GM21381 (cell line): Measurements from ENCODE around the gene SKA2.
"Not testable (repeated sequence)": the region's sequence is repeated elsewhere in the genome, so short reads cannot be mapped to it uniquely, and the experiment has no call there.

Source experiments
- ATAC-seq: cut with Tn5 transposase; IDR thresholded peaks from one replicate; pipeline ENCODE4 v1.9.1; 2021; ENCODE audit warnings: mild to moderate bottlenecking, moderate library complexity; ENCODE audit not compliant: unreplicated experiment

Gene SKA2

DNA sequence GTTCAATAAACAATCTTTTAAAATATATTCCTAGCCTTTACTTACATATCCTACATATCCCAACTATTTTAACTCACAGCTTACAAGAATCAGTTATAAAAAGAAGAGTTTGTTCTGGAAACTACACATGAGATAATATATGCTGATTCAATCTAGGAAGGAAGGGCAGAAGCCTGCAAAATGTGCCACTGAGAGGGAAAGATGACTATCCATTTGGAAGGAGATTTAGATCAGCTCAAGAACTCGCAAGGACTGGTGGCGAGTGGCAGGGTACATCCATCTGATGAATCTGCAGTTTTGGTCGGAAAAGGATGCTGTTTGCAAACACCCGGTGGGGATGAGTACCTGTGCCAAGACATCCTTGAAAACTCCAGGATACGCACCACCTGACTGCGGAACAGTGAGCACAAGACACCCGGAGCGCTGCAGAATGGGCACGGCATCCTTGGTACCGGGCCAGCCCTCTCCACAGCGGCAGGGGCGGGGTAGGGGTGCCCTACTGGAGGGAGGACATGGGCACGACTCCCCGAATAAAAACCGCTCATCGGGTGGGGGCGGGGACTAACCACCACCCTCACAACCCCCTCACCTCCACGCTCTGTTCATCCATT, 49.0 kb downstream of the SKA2 start:
- ATAC-seq: peak; percentile 19

DNA sequence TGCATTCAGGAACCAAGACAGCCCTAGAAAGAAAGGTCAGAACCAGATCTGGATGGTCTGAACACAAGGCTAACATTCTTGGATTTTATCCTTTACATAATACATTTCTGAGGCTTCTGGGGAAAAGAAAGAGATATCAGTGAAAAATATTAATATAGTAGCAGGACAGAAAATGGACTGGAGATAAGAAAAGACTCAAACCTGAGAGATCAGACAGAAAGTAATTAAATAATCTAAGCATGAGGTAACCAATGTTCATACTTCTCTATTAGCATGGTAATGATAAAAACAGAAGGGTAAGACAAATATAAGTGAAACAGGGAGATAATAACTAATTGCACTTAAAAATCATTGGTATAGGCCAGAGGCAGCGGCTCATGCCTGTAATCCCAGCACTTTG, 53.8 kb downstream of the SKA2 start:
- ATAC-seq: no peak

DNA sequence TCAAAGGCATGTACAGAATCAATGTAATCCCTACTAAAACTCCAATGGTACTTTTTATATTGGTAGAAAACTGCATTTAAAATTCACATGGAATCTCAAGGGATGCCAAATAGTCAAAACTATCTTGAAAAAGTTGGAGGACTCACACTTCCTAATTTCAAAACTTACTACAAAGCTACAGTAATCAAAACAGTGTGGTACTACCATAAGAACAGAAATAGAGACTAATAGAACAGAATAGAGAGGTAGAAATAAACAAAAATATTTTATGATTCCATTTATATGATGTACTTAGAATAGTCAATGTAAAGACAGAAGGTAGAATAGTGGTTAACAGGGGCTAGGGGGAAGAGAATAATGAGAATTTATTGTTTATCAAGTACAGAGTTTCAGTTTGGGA, 57.1 kb downstream of the SKA2 start:
- no peak for ATAC-seq

DNA sequence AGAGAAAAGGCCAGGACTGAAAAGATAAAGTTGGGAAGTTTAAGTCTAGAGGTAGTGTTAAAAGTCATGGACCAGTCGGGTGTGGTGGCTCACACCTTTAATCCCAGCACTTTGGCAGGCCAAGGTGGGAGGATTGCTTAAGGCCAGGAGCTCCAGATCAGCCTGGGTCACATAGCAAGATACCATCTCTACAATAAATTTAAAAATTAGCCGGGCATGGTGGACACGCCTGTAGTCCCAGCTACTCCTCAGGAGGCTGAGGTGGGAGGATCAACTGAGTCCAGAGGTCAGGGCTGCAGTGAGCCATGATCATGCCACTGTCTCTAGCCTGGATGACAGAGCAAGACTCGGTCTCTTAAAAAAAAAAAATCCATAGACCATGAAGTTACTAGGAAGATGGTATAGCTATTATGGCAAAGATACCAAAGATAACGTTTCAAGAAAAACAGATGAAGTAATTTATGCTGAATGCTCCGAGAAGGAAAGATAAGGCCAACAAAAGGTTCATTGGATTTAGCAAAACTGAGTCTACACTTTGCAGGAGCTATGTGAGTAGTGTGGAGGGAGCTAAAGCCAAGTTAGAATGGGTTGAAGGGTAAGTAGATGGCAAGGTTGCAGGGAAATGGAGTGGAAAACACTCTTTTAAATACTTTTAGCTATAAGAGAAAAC, 60.0 kb downstream of the SKA2 start:
- ATAC-seq: no peak

DNA sequence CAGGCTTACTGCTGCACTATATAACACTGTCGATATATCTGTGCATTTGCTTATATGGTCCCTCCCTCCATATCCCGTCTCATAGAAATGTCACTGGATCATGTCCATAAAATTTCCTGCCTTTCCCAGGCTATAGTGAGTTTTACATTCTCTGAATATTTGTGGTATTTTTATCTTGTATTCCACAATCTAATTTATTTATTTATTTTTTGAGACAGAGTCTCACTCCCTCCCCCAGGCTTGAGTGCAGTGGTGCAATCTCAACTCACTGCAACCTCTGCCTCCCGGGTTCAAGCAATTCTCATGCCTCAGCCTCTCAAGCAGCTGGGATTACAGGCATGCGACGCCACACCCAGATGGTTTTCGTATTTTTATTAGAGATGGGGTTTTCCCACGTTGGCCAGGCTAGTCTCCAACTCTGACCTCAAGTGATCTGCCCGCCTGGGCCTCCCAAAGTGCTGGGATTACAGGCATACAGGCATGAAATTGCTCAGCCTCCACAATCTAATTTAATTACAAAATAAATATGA, 61.2 kb downstream of the SKA2 start:
- no peak for ATAC-seq

DNA sequence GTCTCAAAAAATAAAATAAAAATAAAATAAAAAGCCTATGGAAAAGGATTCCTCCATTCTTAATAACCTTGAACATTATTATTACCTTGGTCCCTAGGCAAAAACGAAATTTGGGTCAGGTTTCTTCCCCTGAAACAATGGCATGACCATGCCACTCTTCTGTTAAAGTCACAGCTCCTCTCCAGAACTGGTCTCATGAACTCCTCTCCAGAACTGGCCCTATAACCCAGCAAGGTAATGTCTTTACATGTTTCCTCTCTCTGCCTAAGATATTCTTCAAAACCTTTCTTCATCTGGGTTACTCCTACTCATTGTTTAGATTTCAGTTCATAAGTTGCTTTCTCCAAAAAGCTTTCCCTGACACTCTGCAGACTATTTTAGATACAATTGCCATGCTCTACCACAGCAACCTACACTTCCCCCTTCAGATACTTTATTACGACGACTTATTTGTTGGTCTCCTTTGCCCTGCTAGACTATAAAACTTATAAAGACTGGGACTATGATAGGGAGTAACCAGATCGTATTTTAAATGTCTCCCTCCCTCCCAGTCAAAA, 61.8 kb downstream of the SKA2 start:
- ATAC-seq: no peak

DNA sequence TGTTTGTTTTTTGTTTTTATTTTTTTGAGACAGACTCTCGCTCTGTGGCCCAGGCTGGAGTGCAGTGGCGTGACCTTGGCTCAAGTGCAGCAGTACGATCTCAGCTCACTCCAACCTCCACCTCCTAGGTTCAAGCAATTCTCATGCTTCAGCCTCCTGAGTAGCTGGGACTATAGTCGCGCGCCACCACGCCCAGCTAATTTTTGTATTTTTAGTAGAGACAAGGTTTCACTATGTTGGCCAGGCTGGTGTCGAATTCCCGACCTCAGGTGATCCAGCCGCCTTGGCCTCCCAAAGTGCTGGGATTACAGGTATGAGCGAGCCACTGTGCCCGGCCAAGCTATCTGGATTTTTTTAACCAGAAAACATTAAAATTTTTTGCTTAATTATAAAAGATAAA, 64.4 kb downstream of the SKA2 start:
- ATAC-seq: not testable (repeated sequence)

DNA sequence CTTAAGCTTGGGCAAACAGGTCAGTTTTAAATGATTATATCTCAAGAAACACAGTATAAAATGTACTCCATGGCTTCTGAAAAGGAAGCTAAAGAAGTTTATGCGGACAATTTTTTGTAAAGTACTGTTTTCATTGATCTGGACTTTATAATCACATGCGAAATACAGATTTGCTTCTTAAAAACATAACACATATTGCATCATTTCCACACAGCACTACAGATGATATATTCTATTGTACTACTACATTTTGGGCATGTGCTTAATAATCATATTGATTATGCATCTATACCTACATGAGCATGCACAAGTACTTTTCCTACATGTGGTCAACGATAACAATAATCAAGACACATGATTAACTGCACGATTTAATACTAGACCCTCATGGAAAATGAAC, 70.8 kb downstream of the SKA2 start:
- ATAC-seq: no peak

DNA sequence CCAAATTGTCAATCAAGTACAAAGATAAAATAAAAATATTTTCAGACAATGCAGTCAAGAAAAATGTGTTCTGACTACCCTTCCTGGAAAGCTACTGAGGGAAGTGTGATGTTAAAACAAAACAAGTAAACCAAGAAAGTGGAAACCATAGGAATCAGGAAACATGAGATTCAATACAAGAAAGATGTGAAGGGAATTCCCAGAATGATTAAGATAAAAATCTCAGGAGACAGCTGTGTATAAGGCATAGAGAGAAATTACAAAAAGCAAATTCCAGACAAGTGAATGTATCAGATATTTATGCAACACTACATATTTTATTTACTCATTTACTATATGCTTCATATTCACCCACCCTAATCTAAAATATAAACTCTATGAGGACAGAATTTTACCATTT, 80.5 kb downstream of the SKA2 start:
- no peak for ATAC-seq

DNA sequence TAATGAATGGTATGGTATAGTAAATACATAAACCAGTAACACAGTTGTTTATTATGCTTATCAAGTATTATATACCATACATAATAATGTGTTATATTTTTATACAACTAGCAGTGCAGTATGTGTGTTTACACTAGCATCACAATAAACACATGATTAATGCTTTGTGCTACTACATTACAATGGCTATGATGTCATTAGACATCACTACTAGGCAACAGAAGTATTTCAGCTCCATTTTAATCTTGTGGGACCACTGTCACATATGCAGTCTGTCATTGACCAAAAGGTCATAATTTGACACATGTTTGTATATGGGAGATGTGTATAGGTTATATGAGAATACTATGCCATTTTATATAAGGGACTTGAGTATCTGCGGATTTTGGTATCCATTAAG, 81.0 kb downstream of the SKA2 start:
- ATAC-seq: no peak

DNA sequence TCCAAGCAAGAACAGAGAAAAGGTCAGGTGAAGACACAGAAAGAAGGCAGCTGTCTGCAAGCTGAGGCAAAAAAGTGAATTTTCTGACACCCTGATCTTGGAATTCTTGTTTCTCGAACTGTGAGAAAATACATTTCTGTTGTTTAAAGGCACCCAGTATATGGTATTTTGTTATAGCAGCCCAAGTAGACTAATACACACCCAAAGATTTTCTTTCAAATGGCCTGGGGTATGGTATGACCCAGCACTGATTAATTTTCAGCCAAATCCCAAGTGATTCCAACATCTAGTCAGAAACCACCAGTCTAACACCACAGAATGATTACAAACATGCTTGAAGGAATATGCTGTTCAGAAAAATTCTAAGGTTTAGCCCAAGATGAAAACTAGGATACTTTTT, 85.1 kb downstream of the SKA2 start:
- no peak for ATAC-seq

DNA sequence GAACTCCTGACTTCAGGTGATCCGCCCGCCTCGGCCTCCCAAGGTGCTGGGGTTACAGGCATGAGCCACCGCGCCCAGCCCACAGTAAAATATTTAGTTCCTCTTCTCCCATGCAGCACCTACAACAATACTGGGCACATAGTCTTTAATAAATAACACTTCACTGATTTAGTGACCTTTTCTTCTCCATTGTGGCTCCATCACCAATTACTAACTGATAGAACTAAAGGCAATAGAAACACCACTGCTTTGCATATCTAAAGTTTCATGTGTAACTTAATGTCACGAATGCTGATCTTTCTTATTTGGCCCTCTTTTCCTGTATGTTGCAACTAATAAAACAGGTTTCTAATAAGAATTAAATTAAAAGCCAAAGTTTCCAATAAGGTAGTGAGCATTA, 87.2 kb downstream of the SKA2 start:
- ATAC-seq: peak; percentile 76

DNA sequence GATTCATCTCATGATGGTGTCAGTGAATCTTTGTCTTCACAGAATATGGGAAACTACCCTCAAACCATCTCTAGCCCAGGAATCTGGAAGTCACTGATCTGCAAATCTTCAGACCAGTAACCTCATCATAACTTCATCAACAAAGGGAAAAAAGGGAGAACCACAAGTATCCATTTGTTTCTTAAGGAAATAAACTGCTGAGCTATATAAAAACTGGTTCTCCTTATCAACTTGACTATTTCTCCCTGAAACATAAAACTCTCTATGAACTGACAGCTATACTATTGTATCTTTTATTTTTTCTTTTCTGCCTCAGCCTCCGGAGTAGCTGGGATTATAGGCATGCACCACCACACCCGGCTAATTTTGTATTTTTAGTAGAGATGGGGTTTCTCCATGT, 87.6 kb downstream of the SKA2 start:
- no peak for ATAC-seq

DNA sequence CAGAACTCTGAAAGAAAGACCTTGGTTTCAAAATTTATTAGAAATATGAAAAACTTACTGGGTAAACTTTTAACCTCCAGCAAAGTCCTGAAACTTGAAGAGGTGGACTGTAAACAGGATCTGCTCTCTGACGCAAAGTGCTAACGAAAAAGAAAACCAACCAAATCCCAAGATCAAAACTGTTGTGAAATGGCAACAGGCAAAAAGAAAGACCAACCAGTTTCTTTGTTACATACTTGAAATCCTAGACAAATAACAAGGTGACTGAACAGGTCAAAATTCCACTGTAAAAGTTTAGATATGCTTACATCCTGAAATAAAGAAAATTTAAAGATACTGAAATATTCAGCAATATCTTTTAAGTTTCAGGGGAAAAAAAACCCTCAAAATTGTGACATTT, 92.5 kb downstream of the SKA2 start:
- no peak for ATAC-seq
